A549 treated with AZD2906 at 1 μM for 4 hours (cell line): ENCODE data around the gene AMBRA1. TPM values are rescaled to one million over a fixed set of nuclear protein-coding genes. Genes with fewer than 3 reads are reported as not detected.

ENCODE experiments used
- total RNA-seq: library from RNA; stranded (reverse); fragments of 200-300 nt; extraction: Qiagen RNA extraction; gene quantifications from 5 replicates; pipeline ENCODE4 v1.2.3, GENCODE V29; 2022

Gene AMBRA1
- total RNA-seq, result 15.0 to 16.3 TPM (median 15.9 TPM) in 5 replicates

GRCh38 chr11:46593550-46594373 lies at the start of gene AMBRA1:
AMBRA1 (minus strand) TSS chr11:46594023; CDS start chr11:46548380, 45,643 bp downstream.

GRCh38 chr11:46617134-46617971 lies 23.5 kb upstream of the AMBRA1 start, which contains the start of the genes ATG13 and HARBI1:
ATG13 (plus strand) TSS chr11:46617553; CDS start chr11:46644292, 26,739 bp downstream.
HARBI1 (minus strand) TSS chr11:46617227; CDS start chr11:46616237, 990 bp downstream.

GRCh38 chr11:46391578-46392420 lies 202.0 kb downstream of the AMBRA1 start, which contains the start of gene CHRM4:
CHRM4 (minus strand) TSS chr11:46391776; CDS start chr11:46386557, 5,219 bp downstream.

GRCh38 chr11:46381048-46381818 lies 212.6 kb downstream of the AMBRA1 start, which contains the start of gene MDK:
MDK (plus strand) TSS chr11:46381669; CDS start chr11:46382058, 389 bp downstream.

GRCh38 chr11:46346886-46347636 lies 246.8 kb downstream of the AMBRA1 start, which contains the start of gene DGKZ:
DGKZ (plus strand) TSS chr11:46347463; CDS start chr11:46347660, 197 bp downstream.

Other genes starting within 250 kb of the AMBRA1 start
- 36.9 to 50.2 TPM (median 47.1 TPM) in 5 replicates for gene DGKZ, start 246.6 kb downstream of the AMBRA1 start, total RNA-seq
- 14.7 to 20.7 TPM (median 20.5 TPM) in 5 replicates for gene MDK, start 212.4 kb downstream of the AMBRA1 start, total RNA-seq
- 0.41 to 0.61 TPM (median 0.49 TPM) in 5 replicates for gene CHRM4, start 202.2 kb downstream of the AMBRA1 start, total RNA-seq
- 4.7 to 5.5 TPM (median 5.0 TPM) in 5 replicates for gene HARBI1, start 23.2 kb upstream of the AMBRA1 start, total RNA-seq
- gene ATG13, start 23.5 kb upstream of the AMBRA1 start, total RNA-seq, result 54.0 to 62.5 TPM (median 57.7 TPM) in 5 replicates
- 56.2 to 66.5 TPM (median 58.8 TPM) in 5 replicates for gene ARHGAP1, start 106.6 kb upstream of the AMBRA1 start, total RNA-seq
- 18.3 to 21.4 TPM (median 18.5 TPM) in 5 replicates for gene ZNF408, start 107.0 kb upstream of the AMBRA1 start, total RNA-seq
- gene F2, start 125.2 kb upstream of the AMBRA1 start, total RNA-seq, result 1.7 to 3.1 TPM (median 2.2 TPM) in 5 replicates